ENCODE results near the gene ALKBH5.

ALKBH5 gene

DNA sequence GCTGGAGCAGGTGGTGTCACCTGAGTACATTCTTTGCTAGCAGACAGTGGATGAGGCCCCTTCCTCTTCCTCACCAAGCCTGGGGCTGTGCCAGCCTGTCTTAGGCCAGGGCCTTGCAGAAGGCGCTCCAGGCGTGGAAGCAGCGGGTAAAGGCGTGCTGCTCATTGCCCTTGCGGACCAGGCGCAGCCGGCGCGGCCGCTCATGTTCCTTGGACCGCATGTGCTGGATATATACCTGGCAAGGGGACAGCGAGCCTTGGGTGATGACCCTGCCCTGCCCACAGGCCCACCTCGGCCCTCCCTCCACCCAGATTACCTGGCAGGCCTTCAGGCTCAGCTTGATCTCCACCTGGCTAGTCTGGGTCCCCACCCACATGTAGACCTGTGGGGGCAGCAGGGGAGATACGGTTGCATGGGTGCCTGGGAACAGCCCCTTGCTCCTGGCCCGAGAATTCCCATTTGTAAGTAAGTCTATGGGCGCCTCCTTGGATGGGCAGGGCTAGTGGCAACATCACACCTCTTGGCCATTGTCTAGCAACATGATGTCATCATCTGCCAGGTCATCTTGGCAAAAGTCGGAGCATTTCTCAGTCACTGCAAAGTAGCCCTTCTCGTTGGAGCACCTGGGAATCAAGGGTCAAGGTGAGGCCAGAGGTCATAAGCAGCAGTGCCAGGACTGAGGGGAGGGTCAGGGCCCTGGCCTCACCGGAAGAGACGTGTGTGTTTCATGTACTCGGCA is 61.6 kb downstream of the ALKBH5 start:
- DNase-seq (ENCODE audit: low read depth), result no peak

DNA sequence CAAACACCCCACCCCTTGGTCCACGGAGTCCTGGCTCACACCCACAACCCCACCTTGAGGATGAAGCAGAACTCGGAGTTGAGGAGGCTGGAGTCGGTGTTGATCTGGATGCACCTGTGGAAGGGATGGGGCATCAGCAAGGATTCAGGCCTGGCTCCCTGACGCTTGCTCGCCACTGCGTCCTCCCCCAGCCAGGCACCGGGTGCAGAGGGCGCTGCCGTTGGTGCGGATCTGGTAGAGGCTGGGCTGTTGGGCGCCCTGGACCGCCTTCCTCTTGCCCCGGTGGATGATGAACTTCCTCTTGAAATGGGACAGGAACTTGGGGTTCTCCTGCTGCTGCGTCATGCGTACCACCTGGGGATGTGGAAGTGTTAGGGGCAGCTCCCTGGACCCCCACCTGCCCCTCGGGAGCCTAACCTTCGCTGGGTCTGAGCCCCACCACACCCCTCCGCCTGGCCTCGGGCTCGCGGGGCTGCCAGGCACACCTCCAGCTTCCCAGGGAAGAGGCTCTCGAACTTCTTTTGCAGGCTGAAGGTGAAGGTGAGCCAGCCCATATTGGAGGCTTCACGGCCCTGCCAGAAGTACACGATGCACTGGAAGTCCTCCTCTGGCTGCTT is 62.6 kb downstream of the ALKBH5 start:
- no peak for DNase-seq (ENCODE audit: low read depth)

DNA sequence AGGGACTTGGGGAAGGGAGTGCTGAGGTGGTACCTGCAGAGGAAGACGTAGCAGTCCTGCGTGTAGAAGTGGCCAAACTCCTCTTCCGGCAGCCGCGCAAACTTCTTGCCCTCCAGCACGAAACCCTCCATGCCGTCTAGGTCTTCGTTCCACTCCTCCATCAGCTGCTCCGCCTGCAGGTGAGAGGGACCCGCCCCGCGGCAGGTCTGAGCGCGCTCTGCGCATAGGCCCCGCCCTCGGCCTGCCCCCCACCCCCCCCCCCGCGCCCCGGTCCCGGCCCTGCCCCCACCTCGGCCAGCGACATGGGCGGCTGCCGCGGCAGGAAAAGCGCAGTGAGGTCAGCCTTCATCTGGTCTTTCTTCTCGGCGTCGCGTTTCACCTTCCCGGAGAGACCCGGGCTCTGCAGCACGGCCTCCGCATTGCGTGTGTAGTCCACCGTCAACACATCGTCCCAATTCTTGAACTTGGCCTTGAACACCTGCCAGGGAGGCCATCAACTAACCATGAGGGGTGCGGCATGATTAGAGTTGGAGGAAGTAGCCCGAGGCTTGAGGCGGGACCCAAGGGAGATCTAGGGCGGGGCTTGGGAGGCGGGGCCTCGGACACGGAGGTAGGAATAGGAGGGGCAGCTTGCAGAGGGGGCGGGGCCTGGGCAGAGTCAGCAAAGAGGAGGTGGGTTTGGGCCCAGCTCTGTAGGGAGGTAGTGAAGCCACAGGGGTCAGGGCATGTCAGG is 63.4 kb downstream of the ALKBH5 start:
- DNase-seq (ENCODE audit: low read depth), result no peak

GRCh38 chr17:18247613-18248001 is 64.0 kb downstream of the ALKBH5 start:
- no peak for DNase-seq (ENCODE audit: low read depth)

GRCh38 chr17:18248300-18248731 is 64.7 kb downstream of the ALKBH5 start:
- DNase-seq (ENCODE audit: low read depth), result peak; percentile 45

- DNase-seq (ENCODE audit: low read depth), result no peak
Observed at GRCh38 chr17:18248811-18249210, 65.2 kb downstream of the ALKBH5 start.

GRCh38 chr17:18250259-18250658 is 66.6 kb downstream of the ALKBH5 start:
- DNase-seq (ENCODE audit: low read depth), result no peak

DNA sequence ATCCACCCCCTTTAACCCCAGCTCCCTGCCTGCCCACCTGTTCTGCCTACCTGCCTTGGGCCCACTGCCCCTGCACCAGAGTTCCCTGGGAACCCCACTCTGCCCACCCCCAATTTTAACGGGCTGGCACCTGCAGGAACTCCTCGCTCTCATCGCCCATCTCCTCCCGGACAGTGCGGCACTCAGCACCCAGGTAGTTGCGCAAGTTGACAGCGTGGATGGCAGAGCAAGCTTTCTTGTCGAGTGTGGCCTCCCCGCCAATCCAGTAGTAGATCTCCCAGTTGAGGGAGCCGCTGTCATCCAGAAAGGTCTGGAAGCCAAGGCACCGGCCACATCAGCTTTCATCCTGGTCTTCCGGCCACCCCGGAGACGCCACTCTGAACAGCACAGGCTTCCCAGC is 67.1 kb downstream of the ALKBH5 start:
- DNase-seq (ENCODE audit: low read depth), result no peak

- DNase-seq (ENCODE audit: low read depth), result no peak
Observed at GRCh38 chr17:18251204-18251603, 67.6 kb downstream of the ALKBH5 start.

DNA sequence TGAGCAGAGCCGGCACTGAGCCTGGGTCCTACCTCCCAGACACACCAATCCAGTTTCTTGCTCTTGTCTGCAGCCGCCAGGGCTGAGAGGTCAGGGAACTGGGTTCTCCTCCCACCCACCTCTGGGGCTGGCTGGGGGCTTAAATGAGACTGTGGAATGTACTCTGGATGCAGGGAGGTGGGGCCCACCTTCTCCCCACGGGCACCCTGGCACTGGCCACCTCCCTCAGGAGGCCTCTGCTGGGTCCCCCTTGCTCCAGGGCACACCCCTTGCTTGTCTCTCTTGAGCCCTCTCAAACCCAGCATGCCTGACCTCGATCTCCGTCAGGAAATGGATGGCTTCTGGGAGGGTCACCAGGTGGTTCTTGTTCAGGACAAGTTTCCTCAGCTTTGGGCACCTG is 68.5 kb downstream of the ALKBH5 start:
- no peak for DNase-seq (ENCODE audit: low read depth)

DNA sequence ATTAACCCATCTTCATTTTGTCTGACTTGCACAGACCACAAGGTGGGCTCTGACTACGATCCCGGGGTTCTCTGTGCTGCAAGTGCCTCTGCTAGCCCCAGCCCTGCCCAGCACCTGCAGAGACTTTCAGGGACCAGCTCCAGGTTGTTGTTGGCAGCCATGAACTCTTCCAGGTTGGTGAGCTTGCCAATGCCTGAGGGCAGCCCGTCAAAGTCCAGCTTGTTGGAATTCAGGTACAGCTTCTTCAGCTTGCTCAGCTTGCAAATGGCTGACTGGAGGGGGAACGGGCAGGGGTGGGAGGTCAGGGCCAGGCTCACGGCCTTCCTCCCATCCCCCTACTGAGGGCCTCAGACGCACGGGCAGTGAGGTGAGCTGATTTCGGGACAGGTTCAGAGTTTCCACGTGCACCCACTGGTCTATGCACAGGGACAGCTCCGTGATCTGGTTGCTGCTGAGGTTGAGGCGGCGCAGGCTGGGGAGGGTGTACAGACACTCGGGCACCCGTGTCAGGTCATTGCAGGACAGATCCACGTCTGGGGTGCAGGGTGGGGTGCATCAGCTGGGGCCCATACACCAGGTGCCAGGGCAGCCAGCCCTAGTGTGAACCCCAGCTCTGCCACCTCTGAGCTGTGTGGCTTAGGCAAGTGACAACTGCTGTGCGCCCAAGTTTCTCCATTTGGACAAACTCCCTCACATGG is 69.7 kb downstream of the ALKBH5 start:
- DNase-seq (ENCODE audit: low read depth), result no peak

DNA sequence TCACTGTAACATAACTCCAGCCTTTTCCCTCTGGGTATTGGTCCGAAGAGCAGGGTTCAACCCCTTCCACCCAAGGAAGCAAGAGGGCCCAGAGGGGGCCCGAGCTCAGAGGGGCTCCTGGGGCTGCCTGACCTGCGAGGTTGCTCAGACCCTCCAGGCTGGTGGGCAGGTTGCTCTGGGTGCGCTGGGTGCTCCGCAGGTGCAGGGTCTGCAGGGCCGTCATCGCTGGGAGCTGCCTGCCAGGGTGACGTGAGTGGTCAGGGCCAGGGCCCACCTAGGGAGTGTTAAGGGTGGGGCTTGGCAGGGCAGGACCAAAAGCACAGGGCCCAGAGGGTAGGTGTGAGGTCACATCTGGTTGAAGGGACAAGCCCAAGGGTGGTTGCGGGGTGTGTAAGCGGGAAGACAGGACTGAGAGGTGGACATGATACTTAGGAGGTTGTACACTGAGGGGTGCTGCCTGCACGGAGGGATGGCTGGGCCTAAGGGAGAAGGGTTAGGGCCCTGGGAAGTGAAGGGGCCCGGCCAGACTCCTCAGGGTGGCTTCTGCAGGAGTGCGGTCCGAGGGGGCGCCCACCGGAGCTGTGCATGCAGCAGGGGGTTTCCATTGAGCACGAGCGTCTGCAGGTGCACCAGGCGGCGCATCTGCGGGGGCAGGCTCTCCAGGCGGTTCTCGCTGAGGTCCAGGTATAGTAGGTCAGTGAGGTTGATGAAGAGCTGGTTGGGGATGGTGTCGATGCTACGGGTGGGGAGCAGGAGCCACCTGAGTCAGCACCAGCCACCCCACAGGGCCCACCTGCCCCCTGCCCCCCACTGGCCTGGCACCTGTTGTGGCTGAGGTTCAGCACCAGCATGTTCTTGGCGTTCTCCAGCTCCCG is 70.6 kb downstream of the ALKBH5 start:
- no peak for DNase-seq (ENCODE audit: low read depth)

DNA sequence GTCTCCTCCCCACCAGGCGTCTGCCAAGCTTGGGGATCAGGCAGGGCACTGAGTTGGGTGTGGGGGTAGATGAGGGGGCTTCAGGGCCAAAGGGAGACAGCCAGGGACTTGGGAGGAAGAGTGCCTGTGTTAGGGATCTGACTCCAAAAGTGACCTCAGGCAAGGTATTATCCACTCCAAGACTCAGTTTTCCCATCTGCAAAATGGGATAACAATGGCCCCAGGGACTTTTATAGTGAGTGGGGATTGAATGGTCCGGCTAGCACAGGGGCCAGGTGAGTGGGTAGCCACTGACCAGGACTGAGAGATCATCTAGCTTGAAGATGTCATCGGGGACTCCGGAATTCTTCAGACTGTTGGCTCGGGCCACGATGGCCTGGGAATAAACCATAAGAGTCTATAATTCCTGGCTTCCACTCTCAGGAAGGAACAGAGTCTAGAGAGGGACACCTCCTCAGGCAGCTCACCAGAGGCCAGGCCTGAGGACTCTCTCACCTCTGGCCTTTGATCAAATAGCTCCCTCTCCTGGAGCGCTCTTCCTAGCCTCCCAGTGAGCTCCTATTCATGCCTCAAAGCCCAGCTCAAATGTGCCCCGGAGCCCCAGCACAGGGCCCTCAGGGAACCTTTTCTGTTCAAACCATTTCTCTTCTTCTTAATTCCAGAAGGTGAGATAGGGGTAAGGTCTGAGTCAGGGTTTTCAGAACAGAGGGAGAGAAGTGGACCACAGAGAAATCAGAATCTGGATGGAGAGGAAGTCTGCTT is 71.4 kb downstream of the ALKBH5 start:
- DNase-seq (ENCODE audit: low read depth), result no peak

- DNase-seq (ENCODE audit: low read depth), result no peak
Observed at GRCh38 chr17:18256351-18256750, 72.7 kb downstream of the ALKBH5 start.

- no peak for DNase-seq (ENCODE audit: low read depth)
Observed at GRCh38 chr17:18256776-18257175, 73.1 kb downstream of the ALKBH5 start.

DNA sequence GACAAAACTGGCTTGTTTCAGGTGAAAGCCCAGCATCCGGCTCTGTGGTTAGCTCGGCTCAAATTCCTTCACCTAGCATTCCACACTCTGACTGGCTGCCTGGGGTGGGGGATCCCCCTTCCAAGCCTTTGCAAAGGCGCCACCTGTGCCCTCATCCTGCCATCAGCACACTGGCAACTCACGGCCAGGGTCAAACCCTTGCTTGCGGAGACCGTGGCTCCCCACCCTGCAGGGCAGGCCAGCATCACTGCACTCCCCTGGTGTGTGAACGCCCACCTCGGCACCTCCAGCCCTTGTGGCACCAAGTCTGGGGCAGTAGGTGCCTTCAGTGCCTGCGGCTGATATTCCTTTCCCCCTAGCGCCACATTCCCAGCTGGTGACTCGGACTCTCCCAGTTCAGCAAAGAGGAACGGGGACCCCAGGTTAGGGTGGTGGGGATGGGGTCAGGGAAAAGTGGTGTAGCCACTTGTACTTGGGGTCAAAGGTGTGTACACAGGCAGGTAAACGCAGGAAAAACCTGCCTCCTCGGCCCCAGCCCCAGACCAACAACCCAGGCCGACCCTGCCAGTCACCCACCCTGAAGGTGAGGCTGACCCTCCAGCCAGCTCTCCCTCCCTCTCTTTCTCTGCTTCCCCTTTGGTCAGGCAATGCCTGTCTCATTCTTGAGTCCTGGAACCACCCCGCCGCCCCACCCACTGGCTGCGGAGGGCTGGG is 73.8 kb downstream of the ALKBH5 start:
- no peak for DNase-seq (ENCODE audit: low read depth)

GRCh38 chr17:18257982-18258355 is 74.3 kb downstream of the ALKBH5 start:
- peak; percentile 16 for DNase-seq (ENCODE audit: low read depth)

GRCh38 chr17:18258356-18259038 is 74.9 kb downstream of the ALKBH5 start, which contains the start of gene FLII:
Gene FLII (minus strand): TSS chr17:18258738. CDS start chr17:18258690, 48 bp downstream.
- peak; percentile 34 for DNase-seq (ENCODE audit: low read depth)

Measured in activated T-helper 1 cell treated with Interleukin-2 at 50 U/mL for 16 hours (primary cell).